Measurements from ENCODE around the gene SNX5.

The SNX5 gene

GRCh38 chr20:17999566-17999965 lies 31.0 kb upstream of the SNX5 start:
- TF ChIP-seq POLR2AphosphoS5 (IDR thresholded peaks at IDR 0.05; ENCODE audit: borderline replicate concordance, low read depth, low read length) (no peak), FOXP2 (optimal IDR thresholded peaks at IDR 0.05; ENCODE audit: control extremely low read depth, extremely low read length, insufficient read depth) (no peak), EZH2 (IDR thresholded peaks at IDR 0.05) (no peak)
- H3K9me3 ChIP-seq (ENCODE audit: low read depth, low read length) = no peaks in the 10 kb centered on the region
- H3K4me3 ChIP-seq = no peak overlapping the region
- H3K36me3 ChIP-seq (ENCODE audit: insufficient read depth, low read length) = no peaks in the 10 kb centered on the region
- H3K27ac ChIP-seq = no peak overlapping the region
- H3K9ac ChIP-seq (ENCODE audit: insufficient read length) = no peak overlapping the region
- no peak for DNase-seq (ENCODE audit: low read depth, low spot score)

- TF ChIP-seq POLR2AphosphoS5 (IDR thresholded peaks at IDR 0.05; ENCODE audit: borderline replicate concordance, low read depth, low read length) = no peak
- TF ChIP-seq FOXP2 (optimal IDR thresholded peaks at IDR 0.05; ENCODE audit: control extremely low read depth, extremely low read length, insufficient read depth) = no peak
- TF ChIP-seq EZH2 (IDR thresholded peaks at IDR 0.05) = no peak
- Histone ChIP-seq H3K36me3 (ENCODE audit: insufficient read depth, low read length) (no peaks in the 10 kb centered on the region), H3K27ac (no peak overlapping the region), H3K4me3 (no peak overlapping the region), H3K9ac (ENCODE audit: insufficient read length) (no peak overlapping the region), H3K9me3 (ENCODE audit: low read depth, low read length) (no peaks in the 10 kb centered on the region)
- DNase-seq (ENCODE audit: low read depth, low spot score) = no peak
Observed at GRCh38 chr20:17998446-17998845, 29.9 kb upstream of the SNX5 start.

DNA sequence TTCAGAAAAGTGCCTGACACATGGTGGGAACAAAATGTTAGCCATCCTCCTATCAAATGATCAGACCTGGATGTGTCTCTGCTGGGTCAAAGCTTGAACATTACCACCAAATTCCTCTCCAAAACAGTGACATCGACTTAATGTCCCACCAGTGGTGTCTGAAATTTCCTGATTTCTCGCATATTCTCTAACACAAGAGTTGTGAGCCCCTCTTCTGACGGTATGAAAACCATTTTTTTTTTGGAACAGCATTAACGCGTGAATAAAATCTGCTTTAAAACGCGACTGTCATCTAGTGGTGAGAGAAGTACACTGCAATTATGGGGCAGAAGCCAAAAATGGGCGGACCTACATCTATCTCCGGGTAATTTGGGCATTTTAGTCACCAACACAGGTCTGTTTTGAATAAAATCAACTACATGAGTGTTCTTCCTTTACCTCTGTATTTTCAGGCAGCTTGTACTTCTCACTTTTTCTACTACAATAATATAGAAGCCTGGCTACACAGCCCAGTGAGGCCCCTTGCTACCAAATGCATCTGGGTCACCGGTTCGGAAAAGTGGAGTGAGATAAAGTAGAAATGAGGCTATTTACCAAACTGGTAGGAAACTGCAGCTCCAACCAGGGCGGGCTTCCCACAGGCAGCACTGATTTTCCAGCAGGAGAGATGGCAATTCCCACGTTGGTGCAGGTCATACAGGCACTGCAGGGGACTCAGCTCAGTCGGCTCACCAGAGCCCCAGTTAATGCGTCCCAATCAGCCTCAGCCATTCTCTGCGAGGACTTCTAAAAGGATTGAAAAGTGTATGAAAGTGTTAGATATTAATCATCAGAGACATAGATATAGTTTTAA lies 27.6 kb upstream of the SNX5 start:
- H3K9me3 ChIP-seq (ENCODE audit: low read depth, low read length) = no peaks in the 10 kb centered on the region
- no peak overlapping the region for H3K9ac ChIP-seq (ENCODE audit: insufficient read length)
- TF ChIP-seq FOXP2 (optimal IDR thresholded peaks at IDR 0.05; ENCODE audit: control extremely low read depth, extremely low read length, insufficient read depth) = no peak
- no peak for TF ChIP-seq EZH2 (IDR thresholded peaks at IDR 0.05)
- TF ChIP-seq POLR2AphosphoS5 (IDR thresholded peaks at IDR 0.05; ENCODE audit: borderline replicate concordance, low read depth, low read length) = no peak
- H3K27ac ChIP-seq = no peak overlapping the region
- DNase-seq (ENCODE audit: low read depth, low spot score) = no peak
- H3K36me3 ChIP-seq (ENCODE audit: insufficient read depth, low read length) = no peaks in the 10 kb centered on the region
- no peak overlapping the region; the same call in 1 of the 2 replicates for H3K4me3 ChIP-seq

- no peaks in the 10 kb centered on the region for H3K9me3 ChIP-seq (ENCODE audit: low read depth, low read length)
- DNase-seq (ENCODE audit: low read depth, low spot score) = no peak
- no peak overlapping the region for H3K27ac ChIP-seq
- no peak overlapping the region for H3K4me3 ChIP-seq
- no peak for TF ChIP-seq FOXP2 (optimal IDR thresholded peaks at IDR 0.05; ENCODE audit: control extremely low read depth, extremely low read length, insufficient read depth)
- TF ChIP-seq POLR2AphosphoS5 (IDR thresholded peaks at IDR 0.05; ENCODE audit: borderline replicate concordance, low read depth, low read length) = no peak
- no peak for TF ChIP-seq EZH2 (IDR thresholded peaks at IDR 0.05)
- no peak overlapping the region for H3K9ac ChIP-seq (ENCODE audit: insufficient read length)
- peaks cover 14% of the 10 kb centered on the region for H3K36me3 ChIP-seq (ENCODE audit: insufficient read depth, low read length)
Observed at GRCh38 chr20:17993546-17993945, 25.0 kb upstream of the SNX5 start.

DNA sequence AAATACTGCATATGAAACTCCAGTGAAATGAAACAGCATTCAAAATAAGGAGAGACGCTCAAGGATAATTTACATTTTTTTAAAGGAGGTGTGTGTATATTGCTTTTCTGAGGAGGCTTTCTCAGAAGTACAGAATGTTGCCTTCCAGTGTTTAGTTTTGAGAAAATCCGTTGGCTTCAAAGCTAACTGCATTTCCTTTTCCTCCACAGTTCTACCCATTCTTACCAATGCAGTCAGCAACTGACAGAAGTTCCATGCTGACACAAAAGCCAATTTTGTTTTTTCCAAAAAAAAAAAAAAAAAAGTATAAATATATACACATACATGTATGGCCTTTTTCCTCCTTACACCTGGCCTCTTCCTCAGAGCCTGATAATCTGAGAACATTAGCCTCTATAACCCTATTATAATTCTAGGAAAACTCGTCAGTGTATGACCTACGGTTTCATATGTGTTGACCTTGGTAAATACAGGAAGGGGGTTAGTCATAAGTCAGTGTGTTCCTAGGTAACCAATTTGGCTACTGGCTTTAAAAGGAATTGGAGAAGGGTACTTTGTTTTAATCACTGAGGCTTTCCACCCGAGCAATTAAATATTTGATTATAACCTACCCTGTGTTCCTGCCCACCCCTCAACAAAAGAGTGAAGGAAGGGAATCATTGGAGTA lies 24.4 kb upstream of the SNX5 start:
- TF ChIP-seq EZH2 (IDR thresholded peaks at IDR 0.05) (no peak), POLR2AphosphoS5 (IDR thresholded peaks at IDR 0.05; ENCODE audit: borderline replicate concordance, low read depth, low read length) (no peak), FOXP2 (optimal IDR thresholded peaks at IDR 0.05; ENCODE audit: control extremely low read depth, extremely low read length, insufficient read depth) (no peak)

DNA sequence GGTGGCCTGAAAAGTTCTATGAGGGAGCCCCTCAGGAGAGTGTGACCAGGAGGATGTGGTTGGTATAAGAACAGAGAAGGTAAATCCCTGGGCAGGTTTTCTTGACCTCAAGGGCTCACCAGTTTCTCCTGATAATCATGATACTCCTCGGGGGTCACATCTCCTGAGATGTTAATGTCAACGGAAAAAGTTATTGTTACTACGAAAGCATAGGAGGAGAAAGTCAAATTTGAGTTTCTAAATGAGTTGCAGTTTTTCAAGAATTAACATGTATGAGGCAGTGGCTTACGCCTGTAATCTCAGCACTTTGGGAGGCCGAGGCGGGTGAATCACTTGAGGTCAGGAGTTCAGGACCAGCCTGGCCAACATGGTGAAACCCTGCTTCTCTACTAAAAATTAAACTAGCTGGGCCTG lies 23.6 kb upstream of the SNX5 start:
- Histone ChIP-seq H3K4me3 (no peak overlapping the region), H3K36me3 (ENCODE audit: insufficient read depth, low read length) (peaks cover 26% of the 10 kb centered on the region), H3K9ac (ENCODE audit: insufficient read length) (no peak overlapping the region), H3K27ac (no peak overlapping the region), H3K9me3 (ENCODE audit: low read depth, low read length) (no peaks in the 10 kb centered on the region)
- DNase-seq (ENCODE audit: low read depth, low spot score) = no peak
- TF ChIP-seq FOXP2 (optimal IDR thresholded peaks at IDR 0.05; ENCODE audit: control extremely low read depth, extremely low read length, insufficient read depth) (no peak), POLR2AphosphoS5 (IDR thresholded peaks at IDR 0.05; ENCODE audit: borderline replicate concordance, low read depth, low read length) (no peak; the same call in 1 of the 2 replicates), EZH2 (IDR thresholded peaks at IDR 0.05) (no peak)

More for the DNA sequence above, 24.4 kb upstream of the SNX5 start:
- Histone ChIP-seq H3K9me3 (ENCODE audit: low read depth, low read length) (no peaks in the 10 kb centered on the region), H3K4me3 (no peak overlapping the region), H3K9ac (ENCODE audit: insufficient read length) (no peak overlapping the region), H3K36me3 (ENCODE audit: insufficient read depth, low read length) (peaks cover 20% of the 10 kb centered on the region), H3K27ac (no peak overlapping the region)
- DNase-seq (ENCODE audit: low read depth, low spot score) = no peak

DNA sequence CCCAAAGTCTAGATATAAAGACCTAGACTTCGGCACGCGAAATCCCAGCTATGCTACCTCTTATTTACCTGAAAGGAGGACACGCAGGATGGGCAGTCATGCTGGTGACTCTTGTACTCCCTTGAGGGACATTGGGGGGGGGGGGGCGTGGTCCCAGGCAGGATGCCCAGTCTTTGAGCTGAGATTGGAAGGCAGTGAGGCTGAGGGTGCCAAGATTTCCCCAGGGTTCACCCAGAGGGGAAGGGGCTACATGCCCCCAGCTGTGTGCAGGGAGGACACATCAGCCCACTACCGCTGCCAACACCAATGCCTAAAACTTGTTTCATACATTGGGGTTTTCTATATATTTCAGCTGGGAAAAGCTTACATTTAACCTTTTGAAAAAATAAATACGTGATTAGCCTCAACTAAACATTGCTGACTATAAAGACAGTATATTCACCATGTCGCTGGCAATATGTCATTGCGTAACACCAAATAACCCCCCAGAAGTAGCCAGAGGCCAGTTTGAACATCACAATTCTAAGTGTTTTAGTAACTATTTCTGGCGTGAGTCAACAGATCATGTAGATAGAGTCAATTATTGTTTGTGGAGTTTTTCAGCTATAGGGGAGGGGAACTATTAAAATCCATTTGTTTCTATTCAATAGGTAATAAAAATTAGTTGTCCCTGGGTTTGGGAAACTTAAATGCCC lies 21.8 kb upstream of the SNX5 start:
- no peak for DNase-seq (ENCODE audit: low read depth, low spot score)
- H3K4me3 ChIP-seq = no peak overlapping the region
- no peaks in the 10 kb centered on the region for H3K9me3 ChIP-seq (ENCODE audit: low read depth, low read length)
- peaks cover 34% of the 10 kb centered on the region for H3K36me3 ChIP-seq (ENCODE audit: insufficient read depth, low read length)
- no peak for TF ChIP-seq POLR2AphosphoS5 (IDR thresholded peaks at IDR 0.05; ENCODE audit: borderline replicate concordance, low read depth, low read length)
- TF ChIP-seq EZH2 (IDR thresholded peaks at IDR 0.05) = no peak
- no peak for TF ChIP-seq FOXP2 (optimal IDR thresholded peaks at IDR 0.05; ENCODE audit: control extremely low read depth, extremely low read length, insufficient read depth)
- 0 out of 2 replicates have a peak overlapping the region, but pooled peaks have one; percentile 54 for H3K27ac ChIP-seq
- H3K9ac ChIP-seq (ENCODE audit: insufficient read length) = no peak overlapping the region

DNA sequence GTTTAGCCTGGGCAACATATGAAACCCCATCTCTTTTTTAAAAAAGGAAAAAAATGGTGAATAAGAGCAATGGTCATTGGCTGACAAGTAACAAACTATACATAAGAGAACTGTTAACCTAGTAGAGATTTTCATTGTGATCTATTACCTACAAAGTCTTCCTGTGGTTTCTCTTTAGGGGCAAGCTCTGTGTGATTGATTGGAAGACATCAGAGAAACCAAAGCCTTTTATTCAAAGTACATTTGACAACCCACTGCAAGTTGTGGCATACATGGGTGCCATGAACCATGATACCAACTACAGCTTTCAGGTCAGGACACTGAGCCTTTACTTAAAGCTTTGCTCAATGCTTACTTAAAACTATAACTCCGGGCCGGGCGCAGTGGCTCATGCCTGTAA lies 19.4 kb upstream of the SNX5 start:
- Histone ChIP-seq H3K36me3 (ENCODE audit: insufficient read depth, low read length) (peaks cover 39% of the 10 kb centered on the region), H3K27ac (no peak overlapping the region), H3K9ac (ENCODE audit: insufficient read length) (no peak overlapping the region), H3K9me3 (ENCODE audit: low read depth, low read length) (no peaks in the 10 kb centered on the region), H3K4me3 (no peak overlapping the region)
- TF ChIP-seq EZH2 (IDR thresholded peaks at IDR 0.05) = no peak
- TF ChIP-seq POLR2AphosphoS5 (IDR thresholded peaks at IDR 0.05; ENCODE audit: borderline replicate concordance, low read depth, low read length) = no peak
- TF ChIP-seq FOXP2 (optimal IDR thresholded peaks at IDR 0.05; ENCODE audit: control extremely low read depth, extremely low read length, insufficient read depth) = no peak
- no peak for DNase-seq (ENCODE audit: low read depth, low spot score)

All from SK-N-MC (cell line).